GM18498 (cell line): ENCODE measurements around the gene CUL9.

Source experiments
- ATAC-seq: cut with Tn5 transposase; IDR thresholded peaks from one replicate; pipeline ENCODE4 v1.9.1; 2021; ENCODE audit warnings: mild to moderate bottlenecking, moderate library complexity; ENCODE audit not compliant: unreplicated experiment

CUL9 gene

DNA sequence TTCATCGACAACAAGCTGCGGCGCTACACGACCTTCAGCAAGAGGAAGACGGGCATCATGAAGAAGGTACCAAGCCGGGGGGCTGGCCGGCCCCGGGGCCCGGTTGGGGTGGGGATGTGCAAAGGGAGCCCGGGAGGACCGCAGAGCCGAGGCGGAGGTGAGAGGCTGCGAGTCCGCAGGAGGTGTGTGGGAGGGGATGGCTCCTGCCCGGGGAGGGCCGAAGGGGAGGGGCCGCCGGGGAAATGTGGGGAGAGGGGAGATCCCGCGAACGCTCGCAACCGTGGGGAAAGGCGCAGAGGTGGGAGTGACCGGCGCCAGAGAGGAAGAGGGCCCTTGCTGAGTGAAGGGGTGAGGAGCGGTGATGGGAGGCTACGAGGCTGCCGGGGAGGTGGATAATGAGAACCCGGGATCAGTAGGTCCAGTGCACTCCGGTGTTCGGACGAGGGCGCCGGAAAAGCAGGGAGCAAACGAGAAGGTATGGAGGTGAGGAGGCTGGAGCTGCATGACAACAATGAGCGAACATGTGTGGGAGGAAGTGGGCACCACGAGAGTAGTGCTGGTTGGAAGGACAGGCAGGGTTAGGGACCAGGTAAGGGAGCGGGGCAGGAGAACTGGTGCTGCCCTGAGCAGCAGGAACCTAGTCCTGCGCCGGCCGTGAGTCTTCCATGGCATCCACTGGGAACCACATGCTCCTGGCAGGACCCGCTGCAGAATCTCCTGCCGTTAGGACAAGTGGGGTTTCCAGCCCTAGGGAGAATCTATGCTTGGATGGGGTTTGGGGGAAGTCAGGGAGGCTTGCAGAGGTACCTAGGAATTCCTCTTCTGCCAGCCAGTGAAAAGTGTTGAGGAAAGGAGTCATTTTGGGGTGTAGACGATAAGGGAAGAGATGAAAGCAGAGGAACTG is 9.6 kb upstream of the CUL9 start:
- ATAC-seq = no peak

DNA sequence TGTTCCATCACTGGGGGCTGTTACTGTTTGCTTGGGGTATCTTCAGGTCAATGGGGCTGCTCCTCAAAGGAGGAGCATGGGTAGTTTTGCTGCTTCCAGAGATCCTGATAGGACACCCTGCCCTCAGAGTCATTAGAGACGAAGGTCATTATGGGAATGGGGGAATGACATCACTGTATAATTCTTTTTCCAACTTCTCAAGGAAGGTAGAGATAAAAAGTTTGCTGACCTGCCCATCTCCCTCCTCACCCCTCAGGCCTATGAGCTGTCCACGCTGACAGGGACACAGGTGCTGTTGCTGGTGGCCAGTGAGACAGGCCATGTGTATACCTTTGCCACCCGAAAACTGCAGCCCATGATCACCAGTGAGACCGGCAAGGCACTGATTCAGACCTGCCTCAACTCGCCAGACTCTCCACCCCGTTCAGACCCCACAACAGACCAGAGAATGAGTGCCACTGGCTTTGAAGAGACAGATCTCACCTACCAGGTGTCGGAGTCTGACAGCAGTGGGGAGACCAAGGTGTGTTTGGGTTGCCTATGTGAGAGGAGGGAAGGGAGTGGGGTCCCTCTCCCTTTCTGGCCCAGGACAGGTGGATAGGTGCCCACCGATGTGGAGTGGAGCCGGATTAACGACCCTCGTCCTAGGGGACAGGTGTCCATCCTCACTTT is 8.3 kb upstream of the CUL9 start:
- ATAC-seq = no peak

GRCh38 chr6:43174263-43175112 is 7.5 kb upstream of the CUL9 start:
- ATAC-seq = peak; percentile 74

DNA sequence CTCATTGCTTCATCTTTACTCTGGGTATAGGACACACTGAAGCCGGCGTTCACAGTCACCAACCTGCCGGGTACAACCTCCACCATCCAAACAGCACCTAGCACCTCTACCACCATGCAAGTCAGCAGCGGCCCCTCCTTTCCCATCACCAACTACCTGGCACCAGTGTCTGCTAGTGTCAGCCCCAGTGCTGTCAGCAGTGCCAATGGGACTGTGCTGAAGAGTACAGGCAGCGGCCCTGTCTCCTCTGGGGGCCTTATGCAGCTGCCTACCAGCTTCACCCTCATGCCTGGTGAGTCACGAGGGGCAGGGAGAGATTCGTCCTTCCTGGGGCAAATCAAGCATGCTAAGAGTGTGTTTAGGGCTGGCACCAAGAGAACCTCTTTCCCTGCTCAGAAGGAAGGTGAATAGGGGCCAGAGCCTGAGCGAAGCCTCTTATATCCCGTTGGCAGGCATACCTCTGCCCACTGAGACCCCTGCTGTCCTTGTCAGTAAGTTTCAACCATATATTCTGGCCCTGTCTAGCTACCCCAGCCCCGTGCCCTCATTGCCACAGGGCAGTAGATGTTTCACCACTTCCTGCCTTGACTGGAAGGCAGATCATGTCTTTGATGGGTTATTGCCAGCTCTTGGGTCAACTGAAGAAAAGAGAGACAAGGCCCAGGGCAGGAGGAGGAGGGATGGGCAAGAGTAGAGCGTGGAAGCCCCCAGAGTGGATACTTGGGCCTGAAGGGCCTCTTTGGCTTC is 6.1 kb upstream of the CUL9 start:
- no peak for ATAC-seq

DNA sequence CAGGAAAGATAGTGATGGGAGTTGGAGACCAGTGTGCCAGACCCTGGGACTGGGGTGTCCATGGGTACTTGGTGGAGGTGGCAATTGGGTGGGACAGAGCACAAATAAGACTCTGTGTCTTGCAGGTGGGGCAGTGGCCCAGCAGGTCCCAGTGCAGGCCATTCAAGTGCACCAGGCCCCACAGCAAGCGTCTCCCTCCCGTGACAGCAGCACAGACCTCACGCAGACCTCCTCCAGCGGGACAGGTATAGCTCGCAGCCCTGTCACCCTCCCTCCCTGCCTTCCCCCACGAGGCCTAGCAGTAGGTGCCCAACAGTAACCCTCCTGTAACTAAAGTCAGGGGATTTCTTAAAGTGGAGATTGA is 5.6 kb upstream of the CUL9 start:
- ATAC-seq = no peak

DNA sequence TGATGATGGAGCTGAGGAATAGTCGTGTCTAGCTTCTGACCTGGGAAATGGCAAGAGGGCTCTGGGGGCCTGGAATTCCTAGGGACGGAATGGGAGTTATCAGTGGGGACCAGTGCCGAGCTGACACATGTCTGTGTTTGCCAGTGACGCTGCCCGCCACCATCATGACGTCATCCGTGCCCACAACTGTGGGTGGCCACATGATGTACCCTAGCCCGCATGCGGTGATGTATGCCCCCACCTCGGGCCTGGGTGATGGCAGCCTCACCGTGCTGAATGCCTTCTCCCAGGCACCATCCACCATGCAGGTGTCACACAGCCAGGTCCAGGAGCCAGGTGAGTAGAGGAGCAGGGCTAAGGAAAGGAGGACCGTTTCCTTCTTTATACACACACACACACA is 3.8 kb upstream of the CUL9 start:
- no peak for ATAC-seq

GRCh38 chr6:43178951-43179830 is 2.8 kb upstream of the CUL9 start:
- no peak for ATAC-seq

DNA sequence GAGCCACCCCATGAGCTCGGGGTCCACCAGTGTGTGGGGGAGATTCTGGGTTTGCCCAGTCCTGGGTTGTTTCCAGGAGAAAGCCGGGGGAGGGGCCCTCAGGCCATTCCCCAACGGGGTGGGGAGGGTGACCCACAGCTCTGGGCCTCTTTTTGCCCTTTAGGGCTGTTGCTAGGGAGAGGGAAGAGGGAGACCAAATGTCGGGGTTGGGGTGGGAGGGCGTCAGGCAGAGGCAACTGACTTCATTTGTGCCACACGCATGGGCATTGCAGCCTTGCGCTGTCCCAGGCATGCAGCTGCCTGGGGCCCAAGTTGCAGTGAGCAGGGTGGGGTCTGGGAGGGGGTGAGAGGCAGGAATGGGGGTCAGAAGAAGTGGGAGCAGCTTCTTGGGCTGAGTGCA is 1.9 kb upstream of the CUL9 start:
- no peak for ATAC-seq

- ATAC-seq = no peak
Observed at GRCh38 chr6:43180985-43181384, 1.0 kb upstream of the CUL9 start.

DNA sequence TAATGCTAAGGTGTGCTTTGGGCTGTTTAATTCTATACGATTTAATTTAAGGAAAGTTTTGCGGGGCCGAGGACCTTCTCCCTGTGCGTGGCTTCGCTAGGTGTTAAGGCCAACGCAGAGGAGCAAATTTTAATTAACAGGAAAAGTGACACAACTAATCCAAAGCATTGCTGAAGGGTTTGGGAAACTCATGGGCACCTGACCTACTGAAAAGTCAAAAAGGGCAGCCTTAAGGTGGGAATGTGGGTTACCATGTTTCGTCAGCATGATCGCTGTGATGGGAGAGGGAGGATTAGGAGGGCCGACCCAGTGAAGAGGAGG is 415 bp upstream of the CUL9 start:
- no peak for ATAC-seq

- no peak for ATAC-seq
Observed at GRCh38 chr6:43183441-43183840, 1.4 kb downstream of the CUL9 start.

- ATAC-seq = no peak
Observed at GRCh38 chr6:43184268-43184985, 2.4 kb downstream of the CUL9 start.

- ATAC-seq = no peak
Observed at GRCh38 chr6:43185391-43185985, 3.5 kb downstream of the CUL9 start.

DNA sequence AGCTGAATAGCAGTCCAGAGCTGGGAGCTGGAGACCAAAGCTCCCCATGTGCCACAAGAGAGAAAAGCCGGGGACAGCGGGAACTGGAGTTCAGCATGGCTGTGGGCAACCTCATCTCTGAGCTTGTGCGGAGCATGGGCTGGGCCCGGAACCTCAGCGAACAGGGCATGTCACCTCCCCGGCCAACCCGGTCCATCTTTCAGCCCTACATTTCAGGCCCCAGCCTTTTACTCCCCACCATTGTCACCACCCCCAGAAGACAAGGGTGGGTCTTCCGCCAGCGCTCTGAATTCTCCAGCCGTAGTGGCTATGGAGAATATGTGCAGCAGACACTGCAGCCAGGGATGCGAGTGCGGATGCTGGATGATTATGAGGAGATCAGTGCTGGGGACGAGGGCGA is 4.0 kb downstream of the CUL9 start:
- no peak for ATAC-seq

- no peak for ATAC-seq
Observed at GRCh38 chr6:43186706-43187105, 4.7 kb downstream of the CUL9 start.

DNA sequence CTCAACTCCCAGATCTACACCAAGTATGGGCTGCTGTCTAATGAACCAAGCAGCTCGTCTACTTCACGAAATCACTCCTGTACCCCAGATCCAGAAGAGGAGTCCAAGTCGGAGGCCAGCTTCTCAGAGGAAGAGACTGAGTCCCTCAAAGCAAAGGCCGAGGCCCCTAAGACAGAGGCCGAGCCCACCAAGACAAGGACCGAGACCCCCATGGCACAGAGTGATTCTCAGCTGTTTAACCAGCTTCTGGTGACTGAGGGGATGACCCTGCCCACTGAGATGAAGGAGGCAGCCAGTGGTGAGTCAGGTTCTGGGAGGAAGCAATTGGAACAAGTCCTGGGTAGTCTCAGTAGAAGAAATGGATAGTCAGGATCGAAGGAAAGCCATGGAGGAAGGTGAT is 5.8 kb downstream of the CUL9 start:
- ATAC-seq = no peak

- ATAC-seq = no peak
Observed at GRCh38 chr6:43188426-43188825, 6.4 kb downstream of the CUL9 start.

DNA sequence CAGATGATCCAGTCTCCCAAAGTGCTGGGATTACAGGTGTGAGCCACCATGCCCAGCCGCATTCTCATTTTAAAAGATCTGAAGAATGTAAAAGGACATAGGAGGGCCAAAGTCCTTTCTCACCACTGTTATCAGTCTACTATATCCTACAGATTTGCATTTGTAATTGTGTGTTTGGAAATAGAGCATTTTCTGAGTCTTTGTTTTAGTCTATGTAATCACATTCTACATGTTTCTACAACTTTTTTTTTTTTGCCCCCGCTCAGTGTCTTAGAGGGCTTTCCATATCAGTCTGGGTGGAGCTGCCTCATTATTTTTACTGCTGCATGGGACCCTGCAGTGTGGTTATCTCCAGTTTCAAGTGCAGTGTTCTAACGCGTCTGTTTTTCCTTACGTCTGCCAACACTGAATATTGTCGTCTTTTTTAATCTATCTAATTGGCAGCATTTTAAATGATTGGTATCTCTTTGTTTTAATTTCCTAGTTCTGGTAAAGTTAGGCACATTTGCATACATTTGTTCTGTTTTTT is 7.8 kb downstream of the CUL9 start:
- no peak for ATAC-seq

DNA sequence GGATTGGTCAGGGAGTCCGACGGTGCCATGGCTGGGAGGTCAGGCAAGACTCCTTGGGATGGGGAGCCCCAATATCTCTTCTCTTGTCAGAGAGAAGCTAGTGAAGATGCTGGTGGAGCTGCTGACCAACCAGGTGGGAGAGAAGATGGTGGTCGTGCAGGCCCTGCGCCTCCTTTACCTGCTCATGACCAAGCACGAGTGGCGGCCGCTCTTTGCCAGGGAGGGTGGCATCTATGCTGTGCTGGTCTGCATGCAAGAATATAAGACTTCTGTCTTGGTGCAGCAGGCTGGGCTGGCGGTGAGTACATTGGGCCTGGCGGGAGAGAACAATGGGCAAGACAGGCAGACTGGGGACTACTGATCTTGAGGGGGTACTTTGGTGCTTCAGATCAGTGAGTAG is 10.9 kb downstream of the CUL9 start:
- no peak for ATAC-seq
